Measurements from ENCODE around the gene GOLPH3. TPM values are rescaled to one million over a fixed set of nuclear protein-coding genes. Genes with fewer than 3 reads are reported as not detected.

Gene GOLPH3
- total and polyA plus RNA-seq, 2 of the 8 experiments (the other 6 are each of a cell fraction or from before 2014, with no cell fraction given) = 53.7 to 93.6 TPM

- H2BK20ac ChIP-seq (ENCODE audit: low read length) = no peak overlapping the region
- H2AFZ ChIP-seq (ENCODE audit: low read length) = no peak overlapping the region
- TF ChIP-seq TAF1 (IDR thresholded peaks at IDR 0.05; ENCODE audit: low read depth, low read length) (no peak), CREB1 (IDR thresholded peaks at IDR 0.05) (no peak), E2F6 (IDR thresholded peaks at IDR 0.05) (no peak), TBP (IDR thresholded peaks at IDR 0.05; ENCODE audit: low read depth, low read length) (no peak), POU5F1 (IDR thresholded peaks at IDR 0.05; ENCODE audit: low read depth, low read length) (no peak), PHF8 (conservative IDR thresholded peaks at IDR 0.05; ENCODE audit: low read depth, low read length) (no peak), GABPA (IDR thresholded peaks at IDR 0.05; ENCODE audit: borderline replicate concordance, insufficient read depth, low read length) (no peak), FOSL1 (IDR thresholded peaks at IDR 0.05; ENCODE audit: insufficient read depth, low read depth, low read length) (no peak), CEBPB (IDR thresholded peaks at IDR 0.05; ENCODE audit: low read depth, low read length) (no peak), RBBP5 (IDR thresholded peaks at IDR 0.05; ENCODE audit: borderline replicate concordance, low read depth, low read length) (no peak), CHD1 (IDR thresholded peaks at IDR 0.05; ENCODE audit: low read depth, low read length) (no peak), SUZ12 (IDR thresholded peaks at IDR 0.05; ENCODE audit: low read length) (no peak)
- H3K4me1 ChIP-seq (replicated peaks in 1 of 4; ENCODE audit: control insufficient read depth in 3 of 4, insufficient read depth in 4 of 4, low read length in 3 of 4) = peaks cover 0 to 13% (median 2%) of the 10 kb centered on the region in 4 experiments; a peak in 2 of 7 replicates
- H2BK5ac ChIP-seq (ENCODE audit: low read depth, low read length) = no peak overlapping the region
- no peak overlapping the region for H3K56ac ChIP-seq (replicated peaks; ENCODE audit: insufficient read length, low read depth, low read length)
- no peak overlapping the region for H3K27ac ChIP-seq (ENCODE audit: low read depth, low read length)
- H3K4me2 ChIP-seq (ENCODE audit: insufficient read depth in 1 of 2, low read depth in 2 of 2, low read length in 2 of 2) = no peak overlapping the region
- no peak overlapping the region for H3K23ac ChIP-seq (ENCODE audit: insufficient read length)
- H3K23me2 ChIP-seq (ENCODE audit: low read depth, low read length) = no peaks in the 10 kb centered on the region; the same call in 1 of the 2 replicates
- WGBS, 2 experiments (ENCODE audit: extremely low coverage in 1 of 2, insufficient coverage in 1 of 2, insufficient read length in 1 of 2, insufficient replicate concordance in 2 of 2, low coverage in 1 of 2, low lambda C conversion rate in 2 of 2, missing lambda C conversion rate in 1 of 2) = 85% methylated on average over 2 of the region's 2 CpGs; no CpG with 5 or more reads in 1 of the 2 experiments
- no peak overlapping the region for H2BK12ac ChIP-seq (ENCODE audit: low read depth, low read length)
- H3K4me3 ChIP-seq (ENCODE audit: extremely low read depth in 1 of 4, insufficient read depth in 2 of 4, low read depth in 3 of 4, low read length in 4 of 4) = no peak overlapping the region
- CTCF ChIA-PET (ENCODE audit: partially characterized antibody) = interaction anchor here (1.0 kb wide), 2 partner anchors 11 to 14 kb away, joined by 3 read pairs; no protein-coding TSS in a partner anchor
- H3K14ac ChIP-seq (ENCODE audit: insufficient read length) = no peak overlapping the region
- no peak overlapping the region for H2AK5ac ChIP-seq (ENCODE audit: low read depth, low read length)
- peaks cover 15 to 91% of the 10 kb centered on the region in 2 experiments for H3K79me2 ChIP-seq (ENCODE audit: control insufficient read depth in 1 of 2, insufficient read depth in 2 of 2, low read length in 2 of 2)
- FAIRE-seq = no peak
- no peak overlapping the region for H4K5ac ChIP-seq (ENCODE audit: insufficient read length, low read depth, low read length)
- H3K79me1 ChIP-seq (ENCODE audit: low read depth, low read length) = peaks cover 13% of the 10 kb centered on the region
- peaks cover 0 to 5% (median under 1%) of the 10 kb centered on the region in 4 experiments; a peak in 2 of 8 replicates for H3K36me3 ChIP-seq (ENCODE audit: control insufficient read depth in 2 of 4, insufficient read depth in 4 of 4, low read length in 3 of 4)
- no peak overlapping the region for H3K9ac ChIP-seq (replicated peaks in 1 of 4; ENCODE audit: extremely low read depth in 1 of 4, low read depth in 3 of 4, low read length in 3 of 4)
- H3K18ac ChIP-seq (ENCODE audit: extremely low read depth, low read length) = no peak overlapping the region
- H4K20me1 ChIP-seq (replicated peaks in 1 of 2; ENCODE audit: control insufficient read depth in 1 of 2, insufficient read depth in 2 of 2, low read length in 2 of 2) = peaks cover 14 to 21% of the 10 kb centered on the region in 2 experiments
- H4K8ac ChIP-seq (ENCODE audit: extremely low read depth, insufficient read depth, low read length) = no peak overlapping the region
- H3K4ac ChIP-seq (replicated peaks; ENCODE audit: insufficient read length, low read depth, low read length) = no peak overlapping the region
- no peak overlapping the region for H2BK15ac ChIP-seq (ENCODE audit: low read length)
- H2BK120ac ChIP-seq (replicated peaks; ENCODE audit: low read depth, low read length) = no peak overlapping the region
- POLR2A ChIA-PET (ENCODE audit: partially characterized antibody) = interaction anchor here (0.6 to 1.4 kb wide), 2 partner anchors 14 to 1057 kb away, joined by 3 to 7 read pairs; partner anchors contain the start of gene GOLPH3
- H4K91ac ChIP-seq (replicated peaks; ENCODE audit: insufficient read length, low read length) = no peak overlapping the region
- no peaks in the 10 kb centered on the region for H3K9me3 ChIP-seq (ENCODE audit: insufficient read depth in 2 of 2, low read depth in 1 of 2, low read length in 1 of 2)
- no peaks in the 10 kb centered on the region for H3K27me3 ChIP-seq (replicated peaks in 1 of 4; ENCODE audit: control insufficient read depth in 3 of 4, extremely low read depth in 1 of 4, insufficient read depth in 3 of 4, low read length in 3 of 4)
- no peak for DNase-seq (ENCODE audit: low read depth in 1 of 2, low spot score in 2 of 2)
Observed at GRCh38 chr5:32159328-32160072, 14.6 kb downstream of the GOLPH3 start.

Data from H1 (cell line).